Tibial artery (tissue), 4 donors: ENCODE measurements around the gene MYMK.

Source experiments
- DNase-seq, 2 donors: peaks; one replicate each; pipeline ENCODE4 v3.0.0-alpha.2; 2019
- H3K27ac ChIP-seq, 2 donors: fragments of 200-600 bp; sonication (generic) in 1 of 2; 1 replicate in 1 of 2; 2 replicates in 1 of 2; pipeline ENCODE4 v1.5.1; 2018 to 2019; ENCODE audit warnings: mild to moderate bottlenecking in 1 of 2
- H3K27me3 ChIP-seq, 2 donors: fragments of 200-600 bp; sonication (generic) in 1 of 2; one replicate each; pipeline versions ENCODE4 v1.5.1 to v1.6.0; 2016 to 2019
- H3K36me3 ChIP-seq, 3 donors: fragments of 200-600 bp; sonication (generic) in 2 of 3; one replicate each; pipeline ENCODE4 v1.5.1; 2016 to 2019; ENCODE audit warnings: mild to moderate bottlenecking in 2 of 3
- H3K4me1 ChIP-seq, 4 donors: fragments of 200-600 bp; sonication (generic) in 2 of 4; 1 replicate in 3 of 4; 2 replicates in 1 of 4; pipeline ENCODE4 v1.5.1; 2016 to 2019
- H3K4me3 ChIP-seq, 2 donors: fragments of 200-600 bp; sonication (generic) in 1 of 2; 1 replicate in 1 of 2; 2 replicates in 1 of 2; pipeline ENCODE4 v1.5.1; 2018 to 2019; ENCODE audit warnings: mild to moderate bottlenecking in 2 of 2
- H3K9me3 ChIP-seq, 3 donors: fragments of 200-600 bp; sonication (generic) in 1 of 3; one replicate each; pipeline ENCODE4 v1.5.1; 2016 to 2019
- intact Hi-C: fragments of 100-400 bp; cut with DNase I; formaldehyde crosslinking; loops from one replicate; pipeline ENCODE4 v1.15.0; 2023; ENCODE audit warnings: low total_unique reads
- TF ChIP-seq, protein P1 (sequence below), 2 experiments: fragments of 200-600 bp in 1 of 2; fragments of 450-650 bp in 1 of 2; IDR thresholded peaks; one replicate each; pipeline ENCODE4 v1.5.1; 2017 to 2019; ENCODE audit warnings: antibody characterized with exemption in 2 of 2, mild to moderate bottlenecking in 1 of 2, moderate library complexity in 1 of 2

MYMK gene

DNA sequence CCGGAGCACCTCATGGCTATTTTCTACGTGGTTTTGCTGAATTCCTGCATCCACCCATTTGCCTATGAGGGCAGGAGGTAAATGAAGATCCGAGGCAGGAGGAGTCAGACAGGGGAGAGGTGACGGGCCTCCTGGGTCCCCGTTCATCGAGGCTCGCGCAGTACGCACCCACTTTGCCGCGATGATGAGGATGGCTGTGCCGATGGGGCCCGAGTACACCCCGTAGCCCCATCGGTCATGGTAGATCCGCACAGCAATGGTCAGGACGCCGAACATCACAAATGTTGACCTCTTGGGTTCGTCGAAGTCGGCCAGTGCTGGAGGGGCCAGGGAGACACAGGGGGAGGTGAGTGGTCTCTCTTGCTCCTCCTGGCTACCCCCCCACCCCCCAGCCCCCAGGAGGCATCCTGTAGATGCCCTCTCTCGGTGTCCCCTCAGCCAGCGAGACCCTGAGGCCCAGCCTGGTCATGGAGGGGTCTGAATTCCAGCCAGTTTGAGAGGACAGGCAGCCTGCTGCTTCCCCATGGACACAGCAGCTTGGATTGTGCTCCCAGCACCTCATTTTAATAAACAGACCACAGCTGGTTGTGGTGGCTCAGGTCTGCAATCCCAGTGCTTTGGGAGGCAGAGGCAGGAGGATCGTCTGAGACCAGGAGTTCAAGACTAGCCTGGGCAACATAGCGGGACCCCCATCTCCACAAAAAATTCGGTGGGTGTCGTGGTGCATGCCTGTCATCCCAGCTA, 5.9 kb downstream of the MYMK start:
- no peak for DNase-seq
- Histone ChIP-seq H3K9me3 (no peaks in the 10 kb centered on the region), H3K4me1 (peaks cover 0 to 8% (median 6%) of the 10 kb centered on the region in 4 donors), H3K4me3 (no peak overlapping the region), H3K27me3 (peaks cover 0 to 44% of the 10 kb centered on the region in 2 donors), H3K36me3 (no peaks in the 10 kb centered on the region), H3K27ac (no peak overlapping the region)
- TF ChIP-seq, protein P1, sequence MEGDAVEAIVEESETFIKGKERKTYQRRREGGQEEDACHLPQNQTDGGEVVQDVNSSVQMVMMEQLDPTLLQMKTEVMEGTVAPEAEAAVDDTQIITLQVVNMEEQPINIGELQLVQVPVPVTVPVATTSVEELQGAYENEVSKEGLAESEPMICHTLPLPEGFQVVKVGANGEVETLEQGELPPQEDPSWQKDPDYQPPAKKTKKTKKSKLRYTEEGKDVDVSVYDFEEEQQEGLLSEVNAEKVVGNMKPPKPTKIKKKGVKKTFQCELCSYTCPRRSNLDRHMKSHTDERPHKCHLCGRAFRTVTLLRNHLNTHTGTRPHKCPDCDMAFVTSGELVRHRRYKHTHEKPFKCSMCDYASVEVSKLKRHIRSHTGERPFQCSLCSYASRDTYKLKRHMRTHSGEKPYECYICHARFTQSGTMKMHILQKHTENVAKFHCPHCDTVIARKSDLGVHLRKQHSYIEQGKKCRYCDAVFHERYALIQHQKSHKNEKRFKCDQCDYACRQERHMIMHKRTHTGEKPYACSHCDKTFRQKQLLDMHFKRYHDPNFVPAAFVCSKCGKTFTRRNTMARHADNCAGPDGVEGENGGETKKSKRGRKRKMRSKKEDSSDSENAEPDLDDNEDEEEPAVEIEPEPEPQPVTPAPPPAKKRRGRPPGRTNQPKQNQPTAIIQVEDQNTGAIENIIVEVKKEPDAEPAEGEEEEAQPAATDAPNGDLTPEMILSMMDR (IDR thresholded peaks at IDR 0.05), result no peak
- intact Hi-C loops, result no loop called here

DNA sequence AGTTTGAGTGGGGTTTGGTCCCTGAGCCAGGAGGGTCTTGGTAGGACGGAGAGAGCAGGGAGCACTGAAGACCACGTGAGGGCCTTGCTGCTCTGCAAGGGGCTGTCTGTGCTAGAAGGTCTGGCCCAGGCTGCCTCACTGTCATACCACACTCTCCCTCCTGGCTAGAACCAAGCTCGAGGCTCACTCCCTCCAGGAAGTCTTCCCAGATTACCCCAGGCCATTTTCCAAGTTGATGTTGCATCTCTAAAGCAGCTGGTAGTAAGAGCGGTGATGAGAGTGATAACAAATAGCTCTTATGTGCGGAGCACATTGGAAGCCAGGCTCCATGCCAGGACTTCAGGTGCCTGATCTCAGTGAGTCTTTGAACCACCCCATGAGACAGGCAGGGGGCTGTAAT, 6.6 kb downstream of the MYMK start:
- Histone ChIP-seq H3K27ac (no peak overlapping the region), H3K4me1 (peaks cover 0 to 8% (median 6%) of the 10 kb centered on the region in 4 donors), H3K27me3 (peaks cover 0 to 50% of the 10 kb centered on the region in 2 donors), H3K36me3 (no peaks in the 10 kb centered on the region), H3K4me3 (no peak overlapping the region), H3K9me3 (no peaks in the 10 kb centered on the region)
- intact Hi-C loops, result no loop called here
- TF ChIP-seq, protein P1 (IDR thresholded peaks at IDR 0.05), result no peak
- no peak for DNase-seq

DNA sequence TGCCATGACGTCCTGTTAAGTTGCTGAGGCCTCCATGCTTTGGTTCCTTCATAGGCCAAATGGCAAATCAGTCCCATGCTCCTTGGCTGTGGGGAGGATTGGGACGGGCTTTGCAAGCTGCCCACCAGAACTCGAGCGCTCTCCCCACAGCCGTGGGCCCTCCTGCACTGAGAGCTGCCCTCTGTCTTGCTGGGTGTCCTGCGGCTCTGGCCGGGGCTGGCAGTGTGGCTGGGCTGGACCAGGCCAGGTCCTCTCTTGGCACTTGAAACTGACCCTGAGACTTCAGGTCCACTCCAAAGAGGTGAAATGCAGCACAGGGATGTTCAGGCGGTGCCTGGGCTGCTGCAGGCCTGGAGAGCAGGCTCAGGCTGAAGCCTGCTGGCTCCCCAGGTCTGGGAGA, 7.0 kb downstream of the MYMK start:
- peaks cover 0 to 8% (median 6%) of the 10 kb centered on the region in 4 donors for H3K4me1 ChIP-seq
- intact Hi-C loops, result no loop called here
- no peak overlapping the region for H3K27ac ChIP-seq
- H3K36me3 ChIP-seq, result no peaks in the 10 kb centered on the region
- peaks cover 0 to 51% of the 10 kb centered on the region in 2 donors for H3K27me3 ChIP-seq
- DNase-seq, result no peak
- TF ChIP-seq, protein P1 (IDR thresholded peaks at IDR 0.05), result no peak
- H3K4me3 ChIP-seq, result no peak overlapping the region
- no peaks in the 10 kb centered on the region for H3K9me3 ChIP-seq

DNA sequence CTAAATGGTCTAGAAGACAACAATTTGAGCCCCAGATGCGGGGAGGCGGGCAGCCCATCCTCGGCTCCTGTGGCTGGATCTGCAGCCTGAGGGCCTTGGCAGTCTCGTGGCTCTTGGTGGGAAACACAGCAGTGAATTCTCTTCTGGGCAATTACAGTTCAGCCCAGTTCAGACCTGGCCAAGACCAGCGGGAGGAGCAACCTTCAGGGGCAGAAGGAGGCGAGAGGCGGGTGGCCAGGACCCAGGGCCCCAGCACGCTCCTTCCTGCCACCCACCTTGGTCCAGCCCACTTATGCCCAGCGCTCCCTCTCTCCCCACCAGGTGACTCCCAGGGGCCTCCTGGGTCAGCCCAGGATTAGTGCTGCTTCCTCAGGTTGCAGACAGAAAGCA, 7.8 kb downstream of the MYMK start:
- H3K4me3 ChIP-seq, result no peak overlapping the region
- TF ChIP-seq, protein P1 (IDR thresholded peaks at IDR 0.05), result no peak
- intact Hi-C loops, result no loop called here
- H3K27ac ChIP-seq, result no peak overlapping the region
- peaks cover 0 to 8% (median 6%) of the 10 kb centered on the region in 4 donors for H3K4me1 ChIP-seq
- H3K36me3 ChIP-seq, result no peaks in the 10 kb centered on the region
- DNase-seq, result no peak
- no peaks in the 10 kb centered on the region for H3K9me3 ChIP-seq
- peaks cover 0 to 50% of the 10 kb centered on the region in 2 donors for H3K27me3 ChIP-seq

- peaks cover 0 to 8% (median 6%) of the 10 kb centered on the region in 4 donors for H3K4me1 ChIP-seq
- TF ChIP-seq, protein P1 (IDR thresholded peaks at IDR 0.05), result no peak
- H3K4me3 ChIP-seq, result no peak overlapping the region
- peaks cover 0 to 48% of the 10 kb centered on the region in 2 donors for H3K27me3 ChIP-seq
- intact Hi-C loops, result no loop called here
- no peaks in the 10 kb centered on the region for H3K36me3 ChIP-seq
- no peak overlapping the region for H3K27ac ChIP-seq
- H3K9me3 ChIP-seq, result no peaks in the 10 kb centered on the region
- no peak for DNase-seq
These were observed 8.4 kb downstream of the MYMK start for GRCh38 chr9:133516256-133516960.
